ENCODE measurements around the gene TLR4. TPM values are rescaled to one million over a fixed set of nuclear protein-coding genes. Genes with fewer than 3 reads are reported as not detected.
A peak's percentile ranks its signal among the peaks of the same experiment; 100 is the strongest.

TLR4 gene
- polyA plus RNA-seq, 1 donor from 2014 or later = 0.07 TPM

DNA sequence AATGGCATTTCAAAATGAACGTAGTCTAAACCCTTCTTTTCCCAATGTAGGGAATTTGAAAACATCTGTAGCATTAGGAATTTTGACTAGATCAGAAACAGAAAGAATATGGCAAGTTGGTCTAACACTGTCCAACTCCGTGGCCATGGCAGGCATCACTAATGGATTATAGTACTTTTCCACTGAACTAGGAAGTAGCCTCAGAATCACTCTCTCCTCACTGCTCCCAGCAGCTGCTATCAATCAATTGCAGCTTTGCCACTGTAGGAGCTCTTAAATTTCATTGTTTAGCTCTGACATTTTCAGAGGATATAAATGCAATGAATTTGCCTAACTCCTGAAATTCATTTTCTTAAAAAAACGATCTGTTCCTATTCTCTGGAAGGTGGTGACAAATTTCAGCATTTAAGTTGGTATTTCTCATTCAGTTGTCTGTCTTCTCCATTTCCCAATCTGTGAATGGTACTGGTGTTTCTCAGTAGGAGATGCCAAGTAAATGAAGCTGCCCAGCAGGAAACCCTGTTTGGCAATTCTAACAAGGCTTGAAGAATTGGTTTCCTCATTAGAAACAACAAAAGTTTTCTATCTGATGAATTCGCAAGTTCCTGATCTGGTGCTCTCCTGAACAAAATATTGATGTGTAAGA is 64.7 kb downstream of the TLR4 start:
- H3K9me3 ChIP-seq (ENCODE audit: low read length) = no peaks in the 10 kb centered on the region
- H3K9me2 ChIP-seq (ENCODE audit: insufficient read depth, low read length) = no peaks in the 10 kb centered on the region
- H3K27ac ChIP-seq (ENCODE audit: low read length) = peak overlapping the region; percentile 45
- no peaks in the 10 kb centered on the region for H3K79me2 ChIP-seq (replicated peaks; ENCODE audit: insufficient read depth, low read length)
- TF ChIP-seq, protein P1, sequence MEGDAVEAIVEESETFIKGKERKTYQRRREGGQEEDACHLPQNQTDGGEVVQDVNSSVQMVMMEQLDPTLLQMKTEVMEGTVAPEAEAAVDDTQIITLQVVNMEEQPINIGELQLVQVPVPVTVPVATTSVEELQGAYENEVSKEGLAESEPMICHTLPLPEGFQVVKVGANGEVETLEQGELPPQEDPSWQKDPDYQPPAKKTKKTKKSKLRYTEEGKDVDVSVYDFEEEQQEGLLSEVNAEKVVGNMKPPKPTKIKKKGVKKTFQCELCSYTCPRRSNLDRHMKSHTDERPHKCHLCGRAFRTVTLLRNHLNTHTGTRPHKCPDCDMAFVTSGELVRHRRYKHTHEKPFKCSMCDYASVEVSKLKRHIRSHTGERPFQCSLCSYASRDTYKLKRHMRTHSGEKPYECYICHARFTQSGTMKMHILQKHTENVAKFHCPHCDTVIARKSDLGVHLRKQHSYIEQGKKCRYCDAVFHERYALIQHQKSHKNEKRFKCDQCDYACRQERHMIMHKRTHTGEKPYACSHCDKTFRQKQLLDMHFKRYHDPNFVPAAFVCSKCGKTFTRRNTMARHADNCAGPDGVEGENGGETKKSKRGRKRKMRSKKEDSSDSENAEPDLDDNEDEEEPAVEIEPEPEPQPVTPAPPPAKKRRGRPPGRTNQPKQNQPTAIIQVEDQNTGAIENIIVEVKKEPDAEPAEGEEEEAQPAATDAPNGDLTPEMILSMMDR (IDR thresholded peaks at IDR 0.05; ENCODE audit: poor library complexity, severe bottlenecking) = no peak
- peak; percentile 46 for TF ChIP-seq EP300 (conservative IDR thresholded peaks at IDR 0.05; ENCODE audit: poor library complexity, severe bottlenecking)
- TF ChIP-seq POLR2AphosphoS5 (IDR thresholded peaks at IDR 0.05) = peak; percentile 17
- H3K9ac ChIP-seq (ENCODE audit: low read length) = no peak overlapping the region
- no peaks in the 10 kb centered on the region for H4K20me1 ChIP-seq (ENCODE audit: insufficient read depth)
- peak overlapping the region; percentile 17 for H3K4me2 ChIP-seq (ENCODE audit: low read length)
- peak overlapping the region; percentile 33 for H3K4me3 ChIP-seq (ENCODE audit: low read length)
- H3K27me3 ChIP-seq (ENCODE audit: insufficient read depth, low read depth, low read length) = peaks cover 2% of the 10 kb centered on the region
- H3F3A ChIP-seq (ENCODE audit: insufficient read depth, low read length, poor library complexity, severe bottlenecking) = peaks cover 5% of the 10 kb centered on the region
- H3K36me3 ChIP-seq (ENCODE audit: insufficient read depth, low read length) = no peaks in the 10 kb centered on the region
- H2AFZ ChIP-seq (ENCODE audit: low read depth, low read length) = no peak overlapping the region

- no peak overlapping the region for H2AFZ ChIP-seq (ENCODE audit: low read depth, low read length)
- no peak overlapping the region for H3K27ac ChIP-seq (ENCODE audit: low read length)
- no peaks in the 10 kb centered on the region for H3K9me2 ChIP-seq (ENCODE audit: insufficient read depth, low read length)
- H3K4me3 ChIP-seq (ENCODE audit: low read length) = no peak overlapping the region
- H4K20me1 ChIP-seq (ENCODE audit: insufficient read depth) = no peaks in the 10 kb centered on the region
- H3K4me2 ChIP-seq (ENCODE audit: low read length) = no peak overlapping the region
- H3F3A ChIP-seq (ENCODE audit: insufficient read depth, low read length, poor library complexity, severe bottlenecking) = peaks cover 5% of the 10 kb centered on the region
- H3K9ac ChIP-seq (ENCODE audit: low read length) = no peak overlapping the region
- no peaks in the 10 kb centered on the region for H3K9me3 ChIP-seq (ENCODE audit: low read length)
- H3K79me2 ChIP-seq (replicated peaks; ENCODE audit: insufficient read depth, low read length) = no peaks in the 10 kb centered on the region
- H3K36me3 ChIP-seq (ENCODE audit: insufficient read depth, low read length) = no peaks in the 10 kb centered on the region
- no peak for TF ChIP-seq REST (IDR thresholded peaks at IDR 0.05; ENCODE audit: borderline replicate concordance)
- TF ChIP-seq MXI1 (conservative IDR thresholded peaks at IDR 0.05; ENCODE audit: poor library complexity, severe bottlenecking) = no peak
- H3K27me3 ChIP-seq (ENCODE audit: insufficient read depth, low read depth, low read length) = peaks cover 4% of the 10 kb centered on the region
Measured at GRCh38 chr9:117771136-117771535, 66.9 kb downstream of the TLR4 start.

- H2AFZ ChIP-seq (ENCODE audit: low read depth, low read length) = no peak overlapping the region
Measured at GRCh38 chr9:117772960-117773359, 68.8 kb downstream of the TLR4 start.

More at GRCh38 chr9:117772960-117773359, 68.8 kb downstream of the TLR4 start:
- Histone ChIP-seq H3K9me2 (ENCODE audit: insufficient read depth, low read length) (no peaks in the 10 kb centered on the region), H3K27me3 (ENCODE audit: insufficient read depth, low read depth, low read length) (peaks cover 4% of the 10 kb centered on the region), H3K9me3 (ENCODE audit: low read length) (no peaks in the 10 kb centered on the region), H3F3A (ENCODE audit: insufficient read depth, low read length, poor library complexity, severe bottlenecking) (peaks cover 5% of the 10 kb centered on the region), H4K20me1 (ENCODE audit: insufficient read depth) (no peaks in the 10 kb centered on the region), H3K27ac (ENCODE audit: low read length) (no peak overlapping the region), H3K4me3 (ENCODE audit: low read length) (no peak overlapping the region), H3K4me2 (ENCODE audit: low read length) (no peak overlapping the region), H3K9ac (ENCODE audit: low read length) (no peak overlapping the region), H3K36me3 (ENCODE audit: insufficient read depth, low read length) (no peaks in the 10 kb centered on the region), H3K79me2 (replicated peaks; ENCODE audit: insufficient read depth, low read length) (no peaks in the 10 kb centered on the region)
- TF ChIP-seq, protein P1 (IDR thresholded peaks at IDR 0.05; ENCODE audit: poor library complexity, severe bottlenecking) = no peak
- TF ChIP-seq MXI1 (conservative IDR thresholded peaks at IDR 0.05; ENCODE audit: poor library complexity, severe bottlenecking) (no peak), SMC3 (conservative IDR thresholded peaks at IDR 0.05; ENCODE audit: poor library complexity) (no peak), TAF1 (IDR thresholded peaks at IDR 0.05; ENCODE audit: low read depth) (no peak), POLR2AphosphoS5 (IDR thresholded peaks at IDR 0.05) (no peak), EZH2 (IDR thresholded peaks at IDR 0.05; ENCODE audit: borderline replicate concordance, insufficient read depth, low read length, poor library complexity, severe bottlenecking) (no peak), REST (IDR thresholded peaks at IDR 0.05; ENCODE audit: borderline replicate concordance) (no peak), RAD21 (conservative IDR thresholded peaks at IDR 0.05) (no peak), EP300 (conservative IDR thresholded peaks at IDR 0.05; ENCODE audit: poor library complexity, severe bottlenecking) (no peak)

All from neural cell (in vitro differentiated cells).